Measurements from ENCODE around the gene HPSE.
"Not testable (repeated sequence)": the region's sequence is repeated elsewhere in the genome, so short reads cannot be mapped to it uniquely, and the experiment has no call there.

HPSE gene

GRCh38 chr4:83331956-83332355 lies 2.7 kb downstream of the HPSE start:
- peak; percentile 49 to 91 (median 75) for DNase-seq

GRCh38 chr4:83329521-83330110 lies 5.0 kb downstream of the HPSE start:
- DNase-seq = peak; percentile 75 to 89 (median 76)

- peak; percentile 19 to 64 (median 60) for DNase-seq
Measured at GRCh38 chr4:83328521-83329187, 6.0 kb downstream of the HPSE start.

GRCh38 chr4:83326546-83326945 lies 8.1 kb downstream of the HPSE start:
- peak in 3 of 4 experiments; percentile 20 to 33 (median 31) for DNase-seq

GRCh38 chr4:83325306-83325705 lies 9.3 kb downstream of the HPSE start:
- DNase-seq = not testable (repeated sequence)

GRCh38 chr4:83323136-83323535 lies 11.5 kb downstream of the HPSE start:
- no peak for DNase-seq

- DNase-seq = peak; percentile 90 to 96 (median 95)
Measured at GRCh38 chr4:83320548-83320947, 14.1 kb downstream of the HPSE start.

- DNase-seq = peak; percentile 20 to 44 (median 34)
Measured at GRCh38 chr4:83318666-83319065, 16.0 kb downstream of the HPSE start.

- no peak for DNase-seq
Measured at GRCh38 chr4:83317671-83318070, 17.0 kb downstream of the HPSE start.

GRCh38 chr4:83316459-83317165 lies 18.0 kb downstream of the HPSE start:
- peak; percentile 75 to 93 (median 80) for DNase-seq

- peak; percentile 44 to 73 (median 53) for DNase-seq
Measured at GRCh38 chr4:83315341-83315870, 19.2 kb downstream of the HPSE start.

- DNase-seq = no peak
Measured at GRCh38 chr4:83308672-83309071, 26.0 kb downstream of the HPSE start.

- no peak for DNase-seq
Measured at GRCh38 chr4:83307920-83308319, 26.7 kb downstream of the HPSE start.

GRCh38 chr4:83305187-83305586 lies 29.5 kb downstream of the HPSE start:
- no peak for DNase-seq

GRCh38 chr4:83297548-83298260 lies 36.9 kb downstream of the HPSE start:
- no peak for DNase-seq

- DNase-seq = no peak
Measured at GRCh38 chr4:83293305-83294046, 41.2 kb downstream of the HPSE start.

- DNase-seq = not testable (repeated sequence)
Measured at GRCh38 chr4:83290059-83290774, 44.4 kb downstream of the HPSE start.

GRCh38 chr4:83288381-83288780 lies 46.3 kb downstream of the HPSE start:
- peak in 3 of 4 experiments; percentile 14 to 43 (median 22) for DNase-seq

GRCh38 chr4:83285055-83285407 lies 49.6 kb downstream of the HPSE start:
- DNase-seq = peak; percentile 80 to 95 (median 90)

- peak; percentile 97 to 98 (median 98) for DNase-seq
Measured at GRCh38 chr4:83284193-83285054, 50.2 kb downstream of the HPSE start, which contains the start of gene COQ2. TSS of gene COQ2 (minus strand) at chr4:83284798. CDS start at chr4:83284764, 34 bp downstream.
